Lower leg skin (tissue), 4 donors: ENCODE data around the gene EPHX1. TPM values are rescaled to one million over a fixed set of nuclear protein-coding genes. Genes with fewer than 3 reads are reported as not detected.

Source experiments
- DNase-seq, 2 donors: peaks; one replicate each; pipeline ENCODE4 v3.0.0-alpha.2; 2019; ENCODE audit warnings: low spot score in 2 of 2
- H3K4me3 ChIP-seq: fragments of 200-600 bp; sonication (generic); 2 replicates; pipeline ENCODE4 v1.5.1; 2017; ENCODE audit warnings: mild to moderate bottlenecking, low read depth; ENCODE audit not compliant: poor library complexity, severe bottlenecking
- CTCF ChIP-seq, 3 donors: fragments of 450-650 bp; IDR thresholded peaks; one replicate each; pipeline ENCODE4 v1.5.1; 2016; ENCODE audit warnings: antibody characterized with exemption in 3 of 3, mild to moderate bottlenecking in 3 of 3, moderate library complexity in 2 of 3
- POLR2A ChIP-seq, 2 donors: fragments of 450-650 bp; IDR thresholded peaks; one replicate each; pipeline ENCODE4 v1.6.1; 2016 to 2017; ENCODE audit warnings: antibody characterized with exemption in 2 of 2, mild to moderate bottlenecking in 1 of 2, moderate library complexity in 1 of 2
- WGBS, 2 donors: methylation state at CpG; one replicate each; pipeline ENCODE4 v1.1.5; 2018; 5-methylcytosine and 5-hydroxymethylcytosine counted together
- intact Hi-C: fragments of 100-400 bp; cut with DNase I; formaldehyde crosslinking; loops from one replicate; pipeline ENCODE4 v1.15.0; 2023; ENCODE audit warnings: low total_unique reads
- total RNA-seq, 4 donors: library from RNA; depleted of rRNA; stranded (reverse); fragments of >200 nt; gene quantifications; one replicate each; pipeline ENCODE4 v1.1.0, GENCODE V29; 2016

The EPHX1 gene
- total RNA-seq, 4 donors from 2014 or later: 42.9 to 62.7 (median 56.8) TPM

GRCh38 chr1:225815526-225816178, 5.7 kb downstream of the EPHX1 start:
- H3K4me3 ChIP-seq: no peak overlapping the region
- intact Hi-C loops: no loop called here
- TF ChIP-seq POLR2A (IDR thresholded peaks at IDR 0.05) (no peak), CTCF (IDR thresholded peaks at IDR 0.05) (no peak)
- 89 to 93% methylated on average over 17 of the region's 17 CpGs for WGBS, 2 donors
- DNase-seq: peak in 1 of 2 donors; percentile 70

GRCh38 chr1:225816643-225817538, 7.0 kb downstream of the EPHX1 start:
- 41 to 66% methylated on average over 17 of the region's 17 CpGs for WGBS, 2 donors
- peak in 1 of 2 donors; percentile 90 for DNase-seq
- no peak overlapping the region for H3K4me3 ChIP-seq
- intact Hi-C loops: no loop called here
- TF ChIP-seq CTCF (IDR thresholded peaks at IDR 0.05) (no peak), POLR2A (IDR thresholded peaks at IDR 0.05) (no peak)

GRCh38 chr1:225817611-225818061, 7.7 kb downstream of the EPHX1 start:
- intact Hi-C loops: no loop called here
- no peak for TF ChIP-seq POLR2A (IDR thresholded peaks at IDR 0.05)
- TF ChIP-seq CTCF (IDR thresholded peaks at IDR 0.05): no peak
- peak; percentile 75 to 94 for DNase-seq
- no peak overlapping the region for H3K4me3 ChIP-seq
- 28 to 37% methylated on average over 8 of the region's 8 CpGs for WGBS, 2 donors

- TF ChIP-seq POLR2A (IDR thresholded peaks at IDR 0.05): no peak
- TF ChIP-seq CTCF (IDR thresholded peaks at IDR 0.05): no peak
- H3K4me3 ChIP-seq: no peak overlapping the region
- DNase-seq: peak in 1 of 2 donors; percentile 66
- intact Hi-C loops: no loop called here
- WGBS, 2 donors: 87 to 89% methylated on average over 7 of the region's 7 CpGs
Observed at GRCh38 chr1:225818229-225818628, 8.3 kb downstream of the EPHX1 start.

GRCh38 chr1:225819346-225820192, 9.6 kb downstream of the EPHX1 start:
- 87 to 91% methylated on average over 12 of the region's 12 CpGs for WGBS, 2 donors
- TF ChIP-seq POLR2A (IDR thresholded peaks at IDR 0.05): no peak
- TF ChIP-seq CTCF (IDR thresholded peaks at IDR 0.05): no peak
- intact Hi-C loops: no loop called here
- H3K4me3 ChIP-seq: no peak overlapping the region
- peak in 1 of 2 donors; percentile 62 for DNase-seq
